IPS-NIHi7 (cell line): ENCODE measurements around the gene TRIOBP.
A peak's percentile ranks its signal among the peaks of the same experiment; 100 is the strongest.
"Not testable (repeated sequence)": the region's sequence is repeated elsewhere in the genome, so short reads cannot be mapped to it uniquely, and the experiment has no call there.

Experiments used
- DNase-seq: peaks from one replicate; pipeline ENCODE4 v3.0.0; 2012; ENCODE audit warnings: mixed read lengths; ENCODE audit errors: extremely low spot score

The TRIOBP gene

GRCh38 chr22:37696657-37697537 lies at the start of gene TRIOBP:
TRIOBP (plus strand) TSS chr22:37697048; CDS start chr22:37701366, 4,318 bp downstream.
- peak; percentile 98 for DNase-seq

- no peak for DNase-seq
These were observed 49.5 kb upstream of the TRIOBP start for GRCh38 chr22:37647317-37647716.

GRCh38 chr22:37647928-37648327 lies 48.9 kb upstream of the TRIOBP start:
- no peak for DNase-seq

- DNase-seq: no peak
These were observed 46.2 kb upstream of the TRIOBP start for GRCh38 chr22:37650463-37651136.

- no peak for DNase-seq
These were observed 42.1 kb upstream of the TRIOBP start for GRCh38 chr22:37654563-37655251.

GRCh38 chr22:37655252-37655563 lies 41.6 kb upstream of the TRIOBP start:
- DNase-seq: no peak

GRCh38 chr22:37656583-37656982 lies 40.3 kb upstream of the TRIOBP start:
- DNase-seq: not testable (repeated sequence)

- peak; percentile 46 for DNase-seq
These were observed 39.2 kb upstream of the TRIOBP start for GRCh38 chr22:37657590-37658132.

- peak; percentile 99 for DNase-seq
These were observed 38.4 kb upstream of the TRIOBP start, which contains the start of gene PDXP for GRCh38 chr22:37658133-37659065. PDXP (plus strand) TSS chr22:37658723; CDS start chr22:37658783, 60 bp downstream.

GRCh38 chr22:37659066-37659896 lies 37.6 kb upstream of the TRIOBP start:
- no peak for DNase-seq

- no peak for DNase-seq
These were observed 36.7 kb upstream of the TRIOBP start for GRCh38 chr22:37659897-37660708.

GRCh38 chr22:37660709-37661045 lies 36.2 kb upstream of the TRIOBP start:
- DNase-seq: no peak

GRCh38 chr22:37661160-37661924 lies 35.5 kb upstream of the TRIOBP start:
- DNase-seq: no peak

- DNase-seq: no peak
These were observed 34.8 kb upstream of the TRIOBP start for GRCh38 chr22:37662039-37662438.

GRCh38 chr22:37663521-37664140 lies 33.2 kb upstream of the TRIOBP start:
- no peak for DNase-seq

- no peak for DNase-seq
These were observed 32.4 kb upstream of the TRIOBP start for GRCh38 chr22:37664249-37665101.

GRCh38 chr22:37665487-37665886 lies 31.4 kb upstream of the TRIOBP start:
- DNase-seq: no peak
